ENCODE data around the gene FRMD4B.
"Not testable (repeated sequence)": the region's sequence is repeated elsewhere in the genome, so short reads cannot be mapped to it uniquely, and the experiment has no call there.

FRMD4B gene

DNA sequence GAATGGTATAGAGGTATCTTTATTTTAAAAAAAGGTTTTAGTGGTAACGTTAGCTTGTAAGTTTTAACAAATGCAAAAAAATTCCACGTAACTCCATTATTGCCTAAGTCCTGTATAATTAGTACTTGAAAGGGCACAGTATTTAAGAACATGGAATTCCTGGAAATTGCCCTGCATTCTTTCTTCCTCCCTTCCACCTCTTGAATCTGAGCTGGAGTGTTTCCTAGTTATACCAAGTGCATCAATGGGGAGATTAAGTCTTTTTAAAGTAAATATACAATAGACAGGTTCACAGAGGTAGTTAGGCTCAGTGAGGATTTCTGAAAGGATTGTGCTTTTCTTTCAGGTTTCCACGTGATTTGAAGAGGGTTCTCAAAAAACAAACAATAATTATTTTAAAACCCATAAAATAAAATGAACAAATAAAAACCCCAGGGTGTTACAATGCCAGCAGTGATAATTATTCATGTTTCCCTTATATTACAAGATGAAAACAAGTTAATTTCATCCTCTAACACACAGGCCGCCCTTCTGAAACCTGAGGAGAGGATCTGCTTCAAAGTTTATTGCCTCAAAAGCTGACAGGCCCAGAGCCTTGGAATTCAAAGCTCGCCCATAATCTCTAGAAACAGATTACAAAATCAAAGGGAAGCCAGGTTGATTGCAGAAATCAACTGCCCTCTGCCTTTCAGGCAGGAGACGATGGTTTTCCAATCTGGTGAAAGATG is 134.6 kb downstream of the FRMD4B start:
- FAIRE-seq: no peak

DNA sequence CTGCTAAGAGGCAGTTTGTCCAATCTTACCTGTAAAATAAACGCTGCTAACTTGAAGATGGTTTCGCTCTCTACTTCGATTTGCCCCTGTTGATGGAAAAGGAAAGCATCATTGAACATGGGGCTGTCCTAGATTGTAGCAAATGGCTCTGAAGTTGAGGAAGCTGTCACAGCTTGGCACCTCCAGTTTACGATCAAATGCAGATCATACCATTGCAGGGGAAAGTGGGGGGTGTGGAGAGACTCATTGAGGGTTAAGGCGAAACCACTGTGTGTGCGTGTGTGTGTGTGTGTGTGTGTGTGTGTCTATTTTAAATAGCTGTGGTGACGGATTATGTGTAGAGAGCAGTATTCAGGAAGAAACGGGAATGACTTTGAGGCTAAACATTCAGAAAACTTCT is 135.9 kb downstream of the FRMD4B start:
- DNase-seq (ENCODE audit: insufficient read length, low spot score) (no peak), FAIRE-seq (no peak)

More for the DNA sequence above, 134.6 kb downstream of the FRMD4B start:
- DNase-seq (ENCODE audit: insufficient read length, low spot score): no peak

DNA sequence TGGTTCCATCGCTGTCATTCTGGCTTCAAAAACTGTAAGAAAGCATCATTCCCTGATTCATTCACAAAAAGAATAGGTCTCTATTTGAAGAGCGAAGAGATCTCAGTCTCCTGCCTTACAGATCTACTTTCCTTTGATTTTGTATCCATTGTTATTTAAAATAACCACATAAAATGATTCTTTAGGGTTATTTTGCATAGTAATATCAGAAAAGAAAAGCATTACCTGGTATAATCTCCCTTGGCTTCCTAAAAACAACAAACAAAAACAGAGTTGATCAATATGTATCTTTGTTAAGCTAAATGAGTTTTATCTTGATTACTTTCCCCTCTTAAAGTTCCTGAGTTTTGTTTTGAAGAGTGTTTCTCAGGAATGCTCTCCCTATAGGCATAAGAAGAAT is 136.9 kb downstream of the FRMD4B start:
- no peak for DNase-seq (ENCODE audit: insufficient read length, low spot score)
- no peak for FAIRE-seq

DNA sequence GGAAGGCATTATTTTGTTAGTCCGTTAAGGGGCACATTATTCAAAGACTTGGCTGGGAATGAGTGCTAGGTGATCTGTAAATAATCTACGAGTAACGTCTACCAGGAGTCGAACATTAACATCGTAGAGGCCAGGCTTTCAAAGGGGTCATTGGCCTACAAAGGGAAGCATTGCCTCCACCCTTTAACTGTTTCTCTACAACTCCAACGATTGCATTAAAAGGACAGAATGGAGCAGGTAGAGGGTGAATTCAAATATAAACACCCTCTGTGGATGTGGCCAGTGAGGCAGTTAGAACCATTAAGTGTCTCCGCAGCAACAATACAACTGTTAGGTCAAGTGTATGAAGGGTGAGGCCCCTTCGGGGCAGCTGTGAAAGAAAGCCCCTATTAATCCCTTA is 137.5 kb downstream of the FRMD4B start:
- DNase-seq (ENCODE audit: insufficient read length, low spot score): no peak
- no peak for FAIRE-seq

DNA sequence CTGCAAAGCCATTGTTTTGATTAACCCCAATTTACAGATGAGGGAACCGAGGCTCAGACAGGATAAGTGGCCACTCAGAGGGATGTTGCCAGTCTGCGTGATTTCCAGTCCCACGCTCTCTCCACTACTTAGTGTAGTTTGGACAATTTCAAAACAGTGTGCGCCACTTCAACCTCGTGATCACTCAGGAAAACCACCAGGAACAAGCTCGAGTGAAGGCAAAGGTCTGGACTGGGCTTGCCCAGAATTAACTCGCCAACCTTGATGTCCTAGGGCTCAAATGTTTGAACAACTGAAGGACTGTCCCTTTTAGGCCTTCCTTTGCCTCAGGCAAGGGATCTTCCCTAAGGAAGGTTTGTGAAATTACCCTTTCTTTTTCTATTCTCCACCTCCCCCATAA is 139.3 kb downstream of the FRMD4B start:
- FAIRE-seq: no peak

DNA sequence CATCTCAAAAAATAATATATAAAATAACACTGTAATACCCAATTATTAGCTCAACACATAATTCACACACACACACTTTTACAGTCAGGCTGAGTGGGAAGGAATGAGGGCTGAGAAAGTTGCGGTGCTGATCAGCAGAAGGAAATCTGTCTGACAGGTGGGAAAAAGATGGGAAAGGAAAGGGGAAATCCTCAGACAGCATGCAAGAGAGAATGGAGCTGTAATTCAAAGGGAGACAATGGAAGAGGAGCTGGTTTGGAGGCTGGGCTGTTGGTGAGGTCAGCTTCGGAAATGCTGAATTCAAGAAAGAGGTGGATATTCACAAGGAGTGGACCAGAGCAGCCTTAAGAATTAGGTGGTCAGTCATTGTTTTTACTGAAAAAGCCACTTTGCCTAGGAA is 141.8 kb downstream of the FRMD4B start:
- DNase-seq (ENCODE audit: insufficient read length, low spot score): no peak
- FAIRE-seq: no peak

More for the DNA sequence above, 139.3 kb downstream of the FRMD4B start:
- DNase-seq (ENCODE audit: insufficient read length, low spot score): no peak

DNA sequence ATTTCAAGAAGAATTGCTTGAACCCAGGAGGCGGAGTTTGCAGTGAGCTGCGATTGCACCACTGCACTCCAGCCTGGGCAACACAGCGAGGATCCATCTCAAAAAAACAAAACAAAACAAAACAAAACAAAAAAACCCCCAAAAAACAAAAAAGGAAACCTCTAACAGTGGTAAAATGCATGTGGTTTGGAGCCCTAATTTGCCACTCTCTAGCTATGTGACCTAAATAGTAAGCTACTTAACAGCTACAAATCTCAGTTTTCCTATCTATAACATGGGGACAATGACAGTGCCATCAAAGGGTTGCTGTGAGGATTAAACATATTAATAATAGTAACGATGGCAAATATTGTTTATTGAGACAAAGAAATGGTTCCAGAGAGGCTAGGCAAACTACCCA is 144.1 kb downstream of the FRMD4B start:
- DNase-seq (ENCODE audit: insufficient read length, low spot score) (no peak), FAIRE-seq (no peak)

DNA sequence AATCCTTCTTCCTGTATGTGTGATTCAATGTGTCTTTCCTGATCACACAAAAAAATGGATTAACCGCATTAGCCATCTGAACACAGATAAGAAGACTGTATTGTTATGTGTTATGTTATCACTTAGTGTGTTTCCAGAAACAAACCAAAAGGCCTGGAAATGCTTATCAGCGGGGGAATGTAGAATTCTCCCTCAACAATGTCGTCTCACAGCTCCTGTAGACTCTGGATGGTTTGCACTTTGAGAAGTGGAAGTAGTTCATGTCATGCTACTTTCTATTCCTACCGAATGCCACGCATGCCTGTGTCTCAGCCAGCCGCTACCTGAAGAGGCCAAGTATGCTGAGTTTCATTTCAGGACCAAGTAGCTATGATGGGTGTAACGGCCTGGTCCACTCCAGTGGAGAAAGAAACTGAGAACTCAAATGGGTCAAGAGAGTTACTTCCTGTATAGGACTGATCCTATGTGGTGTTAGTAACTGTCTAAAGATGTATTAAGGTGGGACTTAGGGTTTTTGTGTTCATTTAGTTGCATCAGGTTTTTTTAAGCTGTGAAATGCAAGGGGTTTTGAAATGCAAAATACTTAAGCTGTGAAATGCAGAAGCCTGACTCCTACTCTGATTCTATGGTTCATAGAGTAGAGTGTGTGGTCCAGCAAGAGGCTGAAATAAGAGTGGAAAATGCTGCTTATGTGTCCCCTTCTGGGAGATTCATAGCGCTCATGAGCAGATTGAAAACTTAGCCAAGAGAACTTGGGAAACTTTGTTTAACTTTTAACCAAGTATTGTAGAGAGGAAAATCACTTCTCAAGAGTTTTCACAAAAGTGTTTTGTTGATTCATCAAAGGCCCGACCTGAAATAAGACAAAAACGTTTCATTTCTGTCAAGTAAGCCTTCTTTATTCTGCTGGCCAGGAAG is 145.0 kb downstream of the FRMD4B start:
- FAIRE-seq (no peak), DNase-seq (ENCODE audit: insufficient read length, low spot score) (no peak)

DNA sequence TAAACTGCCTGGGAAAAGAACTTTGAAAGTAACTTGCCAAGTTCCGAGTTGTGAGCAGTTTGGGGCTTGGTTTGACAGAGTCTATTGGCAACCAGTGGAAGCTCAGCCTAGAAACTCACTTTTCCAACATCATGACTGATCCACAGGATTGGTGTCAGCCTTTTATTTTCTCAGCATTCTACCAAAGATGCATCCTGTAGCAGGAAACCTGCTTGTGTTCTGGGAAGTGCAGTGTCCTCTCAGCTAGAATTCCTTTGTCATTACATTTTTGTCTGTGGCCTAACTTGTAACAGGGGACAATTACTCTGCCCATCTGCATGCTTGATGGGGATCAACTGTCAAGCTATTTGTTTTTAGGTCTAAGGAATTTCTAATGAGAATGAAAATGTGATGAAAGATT is 146.8 kb downstream of the FRMD4B start:
- DNase-seq (ENCODE audit: insufficient read length, low spot score) (no peak), FAIRE-seq (no peak)

DNA sequence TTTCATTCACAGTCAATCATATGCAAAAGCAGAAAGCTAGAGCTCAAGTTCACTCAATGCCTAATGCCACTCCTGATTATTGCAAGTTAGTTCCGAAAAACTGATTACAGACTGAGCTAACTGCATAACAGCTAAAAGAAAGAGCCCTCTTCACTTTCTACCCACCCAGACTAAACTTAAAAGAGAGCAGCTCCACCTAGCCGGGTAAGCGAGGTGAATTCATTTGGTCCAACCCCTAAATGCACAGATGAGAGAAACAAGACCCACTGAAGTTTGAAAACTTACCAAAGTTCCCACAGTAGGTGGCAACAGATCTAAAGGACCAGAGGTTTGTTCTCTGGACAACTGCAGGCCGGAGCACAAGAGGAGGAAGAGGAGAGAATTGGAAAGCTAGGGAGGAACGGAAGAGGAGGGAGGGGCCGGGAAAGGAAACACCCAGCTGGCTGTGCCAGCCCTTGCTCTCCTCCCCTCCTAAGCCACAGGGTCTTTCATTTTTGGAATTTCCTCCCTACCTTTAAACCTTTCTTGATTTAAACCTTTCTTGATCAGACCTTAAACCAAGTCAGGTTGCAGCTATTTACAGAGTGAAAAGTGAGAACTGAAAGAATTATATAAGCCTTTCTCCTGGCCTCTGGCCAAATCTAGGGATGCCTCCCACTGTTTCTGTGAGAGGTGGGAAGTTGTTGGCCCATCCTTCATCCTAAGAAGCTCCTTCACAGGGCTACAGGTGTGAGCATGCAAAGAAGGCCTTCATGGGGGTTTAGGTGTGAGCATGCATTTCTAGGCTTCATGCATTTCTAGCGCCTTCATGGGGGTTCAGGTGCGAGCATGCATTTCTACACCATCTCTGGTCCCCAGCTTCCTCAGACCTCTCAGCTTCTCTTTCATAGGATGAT is 148.8 kb downstream of the FRMD4B start:
- DNase-seq (ENCODE audit: insufficient read length, low spot score) (no peak), FAIRE-seq (no peak)

DNA sequence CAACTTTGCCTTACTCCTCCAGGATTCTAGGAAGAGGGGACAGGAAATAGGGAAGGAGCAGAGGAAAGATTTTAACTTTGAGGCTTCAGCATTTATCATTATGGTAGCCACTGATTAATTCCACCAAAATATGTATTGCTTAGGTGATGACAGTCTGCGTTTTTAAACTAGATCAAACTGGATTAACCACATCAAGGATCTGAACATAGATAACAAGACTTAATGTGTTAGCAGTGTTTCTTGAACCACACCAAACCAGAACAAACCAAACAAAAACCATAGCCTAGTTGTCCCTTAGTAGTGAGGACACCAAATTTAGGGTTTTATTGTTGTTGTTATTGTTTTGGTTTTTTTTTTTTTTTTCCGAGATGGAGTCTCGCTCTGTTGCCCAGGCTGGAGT is 150.0 kb downstream of the FRMD4B start:
- DNase-seq (ENCODE audit: insufficient read length, low spot score): no peak
- FAIRE-seq: no peak

DNA sequence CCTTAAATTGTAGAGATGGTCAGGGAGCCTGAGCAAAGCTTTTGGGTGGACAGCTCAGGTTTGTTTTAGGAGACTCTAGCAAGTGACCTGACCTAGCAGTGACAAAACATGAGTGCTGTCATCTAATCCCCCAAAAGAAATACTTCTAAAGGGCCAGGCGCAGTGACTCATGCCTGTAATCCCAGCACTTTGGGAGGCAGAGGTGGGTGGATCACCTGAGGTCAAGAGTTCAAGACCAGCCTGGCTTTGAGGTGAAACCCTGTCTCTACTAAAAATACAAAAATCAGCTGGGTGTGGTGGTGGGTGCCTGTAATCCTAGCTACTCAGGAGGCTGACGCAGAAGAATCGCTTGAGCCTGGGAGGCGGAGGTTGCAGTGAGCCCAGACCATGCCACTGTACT is 150.7 kb downstream of the FRMD4B start:
- not testable (repeated sequence) for FAIRE-seq; DNase-seq (ENCODE audit: insufficient read length, low spot score)

DNA sequence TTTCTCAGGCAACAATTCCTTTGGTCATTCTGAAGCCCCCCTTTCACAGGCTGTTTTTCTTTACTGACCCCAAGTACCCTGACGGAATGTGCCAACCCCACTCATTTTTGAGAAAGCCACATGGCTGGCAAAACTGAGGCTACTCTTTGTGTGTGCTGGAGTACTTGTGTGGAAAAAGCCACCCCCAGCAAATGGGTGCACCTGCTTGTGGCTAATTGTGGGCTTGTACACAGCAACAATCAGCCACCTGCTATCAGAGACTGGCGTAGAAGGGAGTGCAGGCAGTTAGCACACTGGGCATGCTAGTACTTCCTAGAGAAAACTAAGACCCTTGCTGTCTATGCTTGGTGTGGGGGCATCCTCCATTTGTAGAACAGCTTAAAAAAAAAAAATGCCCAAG is 153.4 kb downstream of the FRMD4B start:
- no peak for DNase-seq (ENCODE audit: insufficient read length, low spot score)
- FAIRE-seq: no peak

DNA sequence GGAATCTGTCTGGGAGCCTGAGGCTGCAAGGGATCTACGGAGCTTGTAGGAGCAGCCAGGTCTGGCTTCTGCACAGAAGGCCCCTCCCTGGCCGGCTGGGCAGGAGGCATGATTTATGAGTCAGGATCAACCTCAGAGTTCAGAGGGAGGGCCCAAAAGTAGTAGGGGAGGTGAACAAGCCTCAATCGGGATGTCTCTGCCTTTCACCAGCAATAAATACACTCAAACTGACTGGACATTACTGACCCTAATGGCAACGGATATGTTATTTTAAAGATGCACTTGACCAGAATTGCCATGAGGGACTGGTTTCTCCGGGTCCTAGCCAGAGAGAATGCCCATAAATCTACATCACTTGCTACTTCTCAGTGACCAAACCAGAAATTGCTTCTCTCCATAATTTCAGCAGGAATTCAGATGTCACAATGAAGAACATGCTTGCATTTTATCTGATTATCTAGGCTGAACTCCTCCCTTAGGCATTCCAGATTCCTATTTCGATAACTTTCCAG is 153.9 kb downstream of the FRMD4B start:
- FAIRE-seq: no peak

DNA sequence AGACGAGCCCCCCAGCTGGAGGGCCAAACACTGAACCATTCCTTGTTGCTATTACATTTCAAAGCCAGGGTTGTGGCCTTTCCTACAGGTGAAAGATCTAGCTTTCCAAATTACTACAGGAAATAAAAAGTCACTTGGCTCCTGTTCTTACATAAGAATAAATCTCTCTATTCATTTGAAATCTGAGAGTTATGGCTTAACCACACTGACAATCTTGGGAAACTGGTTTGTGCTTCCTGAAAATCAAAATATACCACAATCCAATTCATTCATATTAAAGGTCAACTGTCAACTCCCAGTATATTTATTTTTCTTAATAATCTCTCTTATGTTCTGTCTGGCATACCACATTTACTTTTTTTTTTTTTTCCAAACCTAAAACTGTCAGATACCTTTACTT is 159.8 kb downstream of the FRMD4B start:
- no peak for FAIRE-seq
- no peak for DNase-seq (ENCODE audit: insufficient read length, low spot score)

More for the DNA sequence above, 153.9 kb downstream of the FRMD4B start:
- no peak for DNase-seq (ENCODE audit: insufficient read length, low spot score)

DNA sequence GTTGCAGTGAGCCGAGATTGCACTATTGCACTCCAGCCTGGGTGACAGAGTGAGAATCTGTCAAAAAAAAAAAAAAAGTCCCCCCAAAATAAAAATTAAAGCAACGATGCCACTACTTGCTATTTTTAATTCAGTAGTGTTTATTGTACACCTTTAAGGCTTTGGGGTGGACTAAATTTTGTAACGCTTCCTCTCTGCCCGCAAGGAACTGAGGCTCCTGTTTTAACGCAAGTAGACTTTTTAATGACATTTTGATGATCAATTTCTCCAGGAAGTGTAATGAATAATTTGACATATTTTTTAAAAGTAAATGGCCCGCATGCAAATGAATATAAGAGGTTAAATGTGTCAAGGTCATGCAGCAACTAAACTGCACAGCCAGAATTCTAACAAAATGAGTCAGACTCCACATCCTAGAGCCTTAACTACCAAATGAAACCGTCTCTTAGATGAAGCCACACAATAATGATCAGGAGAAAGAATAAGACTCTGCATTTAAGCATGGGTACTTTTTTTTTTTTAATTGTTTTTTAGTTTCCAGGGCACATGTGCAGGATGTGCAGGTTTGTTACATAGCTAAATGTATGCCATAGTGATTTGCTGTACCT is 166.7 kb downstream of the FRMD4B start:
- no peak for FAIRE-seq
- DNase-seq (ENCODE audit: insufficient read length, low spot score): no peak

DNA sequence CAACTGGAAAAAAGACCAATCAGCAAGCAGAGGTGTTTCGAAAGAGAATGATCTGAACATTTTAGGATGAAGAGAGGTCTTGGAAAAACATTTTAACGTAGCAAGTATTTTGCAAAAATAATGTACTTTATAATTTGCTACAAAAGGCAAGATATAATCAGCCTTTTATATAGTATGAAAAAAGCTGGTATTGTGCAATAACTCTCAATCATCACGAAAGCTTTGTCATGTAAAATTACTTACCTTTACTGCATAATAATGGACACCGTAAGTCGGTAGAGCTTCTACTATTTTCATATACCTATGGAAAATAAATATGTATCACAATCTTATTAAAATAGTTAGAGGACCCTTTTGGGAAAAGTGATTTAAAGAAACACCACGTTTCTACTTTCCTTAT is 167.8 kb downstream of the FRMD4B start:
- FAIRE-seq: no peak
- no peak for DNase-seq (ENCODE audit: insufficient read length, low spot score)

DNA sequence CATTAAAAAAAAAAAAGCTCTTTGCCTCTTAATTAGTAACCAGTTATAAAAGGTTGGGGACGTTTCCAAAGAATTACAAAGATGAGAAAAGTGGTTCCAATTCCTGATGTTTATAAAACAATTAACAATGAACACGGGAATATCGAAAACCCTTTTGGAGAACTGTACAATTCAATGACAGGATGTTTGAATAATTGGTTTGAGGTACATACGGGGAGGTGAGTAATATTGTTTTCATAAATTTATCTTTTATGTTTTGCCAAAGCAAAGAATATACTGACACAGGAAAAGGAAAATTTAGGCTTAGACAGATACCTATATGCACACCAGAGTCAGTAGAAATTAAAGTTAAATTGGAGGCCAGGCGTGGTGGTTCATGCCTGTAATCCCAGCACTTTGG is 168.9 kb downstream of the FRMD4B start:
- FAIRE-seq (no peak), DNase-seq (ENCODE audit: insufficient read length, low spot score) (no peak)

DNA sequence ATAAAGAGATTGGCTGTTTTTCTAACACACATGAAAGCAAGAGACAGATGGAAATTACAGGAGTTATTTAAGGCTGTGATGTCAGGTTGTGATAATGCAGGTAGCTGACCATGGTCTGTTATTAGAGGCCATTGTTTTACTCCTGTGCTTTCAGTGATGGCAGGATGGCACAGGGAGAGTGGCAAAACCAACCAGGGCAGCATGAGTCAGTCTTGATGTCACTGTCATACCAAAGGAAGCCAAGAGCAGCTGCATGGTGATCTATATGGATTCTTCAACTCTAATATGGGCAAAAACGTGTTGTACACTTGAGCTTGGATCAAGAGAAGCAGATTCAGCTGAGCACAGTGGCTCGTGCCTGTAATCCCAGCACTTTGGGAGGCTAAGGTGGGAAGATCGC is 171.6 kb downstream of the FRMD4B start:
- no peak for FAIRE-seq
- DNase-seq (ENCODE audit: insufficient read length, low spot score): no peak

DNA sequence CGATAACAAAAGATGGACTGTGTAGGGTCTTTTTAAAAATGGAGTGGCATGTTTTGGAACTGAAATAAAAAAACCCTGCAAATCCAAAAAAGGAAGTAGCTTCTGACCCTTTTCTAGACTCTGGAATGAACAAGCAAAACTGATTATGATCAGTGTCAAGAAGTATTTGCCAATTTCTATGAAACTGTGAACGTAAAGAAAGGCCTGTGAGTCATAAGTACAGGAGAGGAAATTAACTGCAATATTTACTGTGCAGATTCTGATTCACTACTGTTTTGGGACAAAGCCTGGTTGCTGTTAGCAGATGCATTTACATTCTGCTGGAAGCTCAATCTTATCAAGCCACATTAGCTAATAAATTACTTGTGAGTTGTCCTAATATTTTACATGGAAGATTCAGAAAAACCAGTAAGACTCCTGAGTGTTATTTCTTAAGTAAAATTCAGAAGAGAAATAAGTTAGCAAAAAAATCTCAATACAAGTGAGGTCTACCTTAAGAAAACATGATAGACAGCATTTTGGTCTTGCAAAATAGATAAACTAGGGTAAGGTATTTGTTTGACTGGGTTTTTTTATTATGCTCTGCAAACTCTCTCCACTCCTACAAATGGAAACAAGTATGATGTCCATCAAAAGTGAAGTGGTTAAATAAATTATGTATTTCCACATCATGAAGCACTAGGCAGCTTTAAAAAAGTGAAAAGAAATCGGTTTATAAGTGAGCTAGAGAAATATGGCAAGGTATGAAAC is 173.3 kb downstream of the FRMD4B start:
- DNase-seq (ENCODE audit: insufficient read length, low spot score) (no peak), FAIRE-seq (peak; percentile 42)

Data from GM19239 (cell line).